Spinal cord (tissue), 10 donors: ENCODE results near the gene PPAN. TPM values are rescaled to one million over a fixed set of nuclear protein-coding genes. Genes with fewer than 3 reads are reported as not detected.

Source experiments
- DNase-seq, 6 donors: peaks; one replicate each; pipeline versions ENCODE4 v3.0.0 to v3.0.0-alpha.2; 2013 to 2015; ENCODE audit warnings: low spot score in 6 of 6, low read depth in 4 of 6
- H3K27ac ChIP-seq: one replicate; pipeline ENCODE4 v1.5.1; 2013; ENCODE audit warnings: low read depth, low read length, control low read depth
- H3K27me3 ChIP-seq: one replicate; pipeline ENCODE4 v1.6.1; 2013; ENCODE audit warnings: low read length; ENCODE audit not compliant: control insufficient read depth, insufficient read depth
- H3K36me3 ChIP-seq: one replicate; pipeline ENCODE4 v1.6.1; 2013; ENCODE audit warnings: low read length; ENCODE audit not compliant: control insufficient read depth, insufficient read depth
- H3K4me1 ChIP-seq: one replicate; pipeline ENCODE4 v1.6.1; 2013; ENCODE audit warnings: low read length; ENCODE audit not compliant: control insufficient read depth, insufficient read depth
- H3K4me3 ChIP-seq: one replicate; pipeline ENCODE4 v1.5.1; 2013; ENCODE audit warnings: low read depth, low read length, control low read depth
- H3K9me3 ChIP-seq: one replicate; pipeline ENCODE4 v1.6.1; 2013; ENCODE audit warnings: low read length; ENCODE audit not compliant: control insufficient read depth, insufficient read depth
- WGBS: methylation state at CpG from one replicate; pipeline ENCODE4 v1.1.5; 2013; ENCODE audit warnings: missing lambda C conversion rate; ENCODE audit not compliant: insufficient coverage; 5-methylcytosine and 5-hydroxymethylcytosine counted together
- polyA plus RNA-seq, 2 donors: library from polyadenylated mRNA; unstranded; fragments of 120-200 nt; gene quantifications; one replicate each; pipeline ENCODE4 v1.2.1, GENCODE V29; 2013; ENCODE audit not compliant: insufficient read length in 2 of 2
- total RNA-seq, 2 donors: library from RNA; depleted of rRNA in 1 of 2; stranded (reverse); fragments of 120-200 nt in 1 of 2; fragments of >200 nt in 1 of 2; gene quantifications; one replicate each; pipeline versions ENCODE4 v1.2.3 to v1.2.4, GENCODE V29; 2013 to 2014
- donor health status: healthy.

PPAN gene
- total and polyA plus RNA-seq, 4 donors = 16.0 to 43.3 (median 28.5) TPM

GRCh38 chr19:10091895-10092641 is 14.1 kb upstream of the PPAN start:
- no peaks in the 10 kb centered on the region for H3K27me3 ChIP-seq
- 84% methylated on average over 11 of the region's 13 CpGs for WGBS
- H3K4me3 ChIP-seq = no peak overlapping the region

GRCh38 chr19:10092648-10093294 is 13.4 kb upstream of the PPAN start:
- Histone ChIP-seq H3K9me3 (no peaks in the 10 kb centered on the region), H3K27me3 (no peaks in the 10 kb centered on the region), H3K36me3 (peaks cover 37% of the 10 kb centered on the region), H3K4me1 (peaks cover 14% of the 10 kb centered on the region), H3K27ac (no peak overlapping the region), H3K4me3 (no peak overlapping the region)
- no peak for DNase-seq
- 66% methylated on average over 5 of the region's 9 CpGs for WGBS

More at GRCh38 chr19:10091895-10092641, 14.1 kb upstream of the PPAN start:
- Histone ChIP-seq H3K9me3 (no peaks in the 10 kb centered on the region), H3K27ac (no peak overlapping the region), H3K4me1 (peaks cover 14% of the 10 kb centered on the region), H3K36me3 (peaks cover 37% of the 10 kb centered on the region)
- DNase-seq = no peak

DNA sequence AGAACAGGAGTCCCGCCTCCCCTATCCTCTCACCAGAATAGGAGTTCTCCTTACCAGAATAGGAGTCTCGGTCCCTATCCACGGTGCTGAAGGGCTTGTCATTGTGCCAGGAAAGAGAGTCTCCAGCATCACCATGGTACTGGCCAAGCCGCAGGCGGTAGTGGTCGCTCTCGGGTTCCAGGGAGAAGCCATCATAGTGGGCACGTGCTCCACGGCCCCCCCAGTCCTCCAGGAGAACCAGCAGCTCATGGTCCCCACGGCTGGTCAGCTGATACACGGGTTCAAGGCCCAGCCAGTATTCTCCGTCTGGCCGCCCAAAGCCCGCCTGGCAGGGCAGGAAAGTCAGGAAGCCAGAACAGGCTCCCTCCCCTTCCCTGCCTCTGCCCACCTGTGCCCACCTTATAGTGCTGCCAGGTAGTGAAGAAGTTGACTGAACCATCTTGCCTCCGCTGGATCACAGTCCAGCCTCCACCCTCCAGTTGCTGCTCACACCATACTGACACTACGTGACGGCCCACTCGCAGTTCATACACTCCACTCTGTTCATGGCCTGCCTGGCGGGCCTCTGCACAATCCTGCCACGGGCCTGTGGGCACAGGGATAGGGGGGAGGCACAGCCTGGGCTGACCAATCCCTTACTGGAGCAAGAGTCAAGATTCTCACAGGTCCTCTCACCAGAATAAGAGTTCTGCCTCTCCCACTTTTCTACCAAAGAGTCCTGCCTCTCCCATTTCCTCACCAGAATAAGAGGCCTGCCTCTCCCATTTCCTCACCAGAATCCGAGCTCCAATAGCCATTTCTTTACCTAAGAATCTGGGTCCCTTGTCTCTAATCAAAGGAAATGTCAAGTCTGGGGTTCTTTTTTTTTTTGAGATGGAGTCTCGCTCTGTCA is 12.6 kb upstream of the PPAN start:
- Histone ChIP-seq H3K27ac (no peak overlapping the region), H3K27me3 (no peaks in the 10 kb centered on the region), H3K9me3 (no peaks in the 10 kb centered on the region), H3K4me3 (no peak overlapping the region), H3K36me3 (peaks cover 37% of the 10 kb centered on the region), H3K4me1 (peaks cover 14% of the 10 kb centered on the region)
- DNase-seq = no peak
- WGBS = 75% methylated on average over 15 of the region's 22 CpGs

- H3K36me3 ChIP-seq = peaks cover 25% of the 10 kb centered on the region
- no peak for DNase-seq
- H3K27me3 ChIP-seq = no peaks in the 10 kb centered on the region
- peak overlapping the region; percentile 71 for H3K27ac ChIP-seq
- WGBS = 19% methylated on average over 4 of the region's 7 CpGs
- H3K9me3 ChIP-seq = no peaks in the 10 kb centered on the region
- H3K4me3 ChIP-seq = peak overlapping the region; percentile 37
- peaks cover 14% of the 10 kb centered on the region for H3K4me1 ChIP-seq
These were observed 10.6 kb upstream of the PPAN start for GRCh38 chr19:10095622-10095947.

- no peaks in the 10 kb centered on the region for H3K9me3 ChIP-seq
- H3K27me3 ChIP-seq = no peaks in the 10 kb centered on the region
- peak overlapping the region; percentile 41 for H3K4me3 ChIP-seq
- peak overlapping the region; percentile 71 for H3K27ac ChIP-seq
- peak; percentile 76 to 97 (median 86) for DNase-seq
- H3K4me1 ChIP-seq = peaks cover 14% of the 10 kb centered on the region
- WGBS = under 1% methylated on average over 97 of the region's 97 CpGs
- peaks cover 23% of the 10 kb centered on the region for H3K36me3 ChIP-seq
These were observed 10.1 kb upstream of the PPAN start for GRCh38 chr19:10095948-10096614.

GRCh38 chr19:10096615-10096963 is 9.6 kb upstream of the PPAN start:
- no peaks in the 10 kb centered on the region for H3K27me3 ChIP-seq
- peak overlapping the region; percentile 41 for H3K4me3 ChIP-seq
- peaks cover 18% of the 10 kb centered on the region for H3K36me3 ChIP-seq
- H3K4me1 ChIP-seq = peaks cover 14% of the 10 kb centered on the region
- no peaks in the 10 kb centered on the region for H3K9me3 ChIP-seq
- H3K27ac ChIP-seq = no peak overlapping the region
- no peak for DNase-seq
- 33% methylated on average over 25 of the region's 26 CpGs for WGBS

DNA sequence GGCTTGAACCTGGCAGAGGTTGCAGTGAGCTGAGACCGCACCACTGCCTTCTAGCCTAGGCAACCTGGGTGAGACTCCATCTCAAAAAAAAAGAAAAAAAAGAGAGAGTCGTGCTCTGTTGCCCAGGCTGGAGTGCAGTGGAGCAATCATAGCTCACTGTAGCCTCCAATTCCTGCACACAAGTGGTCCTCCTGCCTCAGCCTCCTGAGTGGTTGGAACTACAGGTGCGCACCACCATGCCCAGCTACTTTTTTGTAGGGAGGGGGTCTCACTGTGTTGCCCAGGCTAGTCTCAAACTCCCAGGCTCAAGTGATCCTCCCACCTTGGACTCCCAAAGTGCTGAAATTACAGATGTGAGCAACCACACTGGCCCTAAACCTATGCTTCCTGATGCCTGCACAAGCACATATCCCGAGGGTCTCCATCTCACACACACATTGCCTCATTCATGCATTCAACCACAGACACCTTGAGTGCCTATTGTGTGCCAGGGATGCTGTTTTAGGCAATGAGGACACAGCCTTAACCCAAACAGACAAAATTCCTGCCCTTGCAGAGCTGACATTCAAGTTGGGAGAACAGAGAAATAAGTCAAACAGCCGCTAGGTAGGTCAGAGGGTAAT is 5.9 kb upstream of the PPAN start:
- no peaks in the 10 kb centered on the region for H3K27me3 ChIP-seq
- DNase-seq = no peak
- 87% methylated on average over 3 of the region's 5 CpGs for WGBS

DNA sequence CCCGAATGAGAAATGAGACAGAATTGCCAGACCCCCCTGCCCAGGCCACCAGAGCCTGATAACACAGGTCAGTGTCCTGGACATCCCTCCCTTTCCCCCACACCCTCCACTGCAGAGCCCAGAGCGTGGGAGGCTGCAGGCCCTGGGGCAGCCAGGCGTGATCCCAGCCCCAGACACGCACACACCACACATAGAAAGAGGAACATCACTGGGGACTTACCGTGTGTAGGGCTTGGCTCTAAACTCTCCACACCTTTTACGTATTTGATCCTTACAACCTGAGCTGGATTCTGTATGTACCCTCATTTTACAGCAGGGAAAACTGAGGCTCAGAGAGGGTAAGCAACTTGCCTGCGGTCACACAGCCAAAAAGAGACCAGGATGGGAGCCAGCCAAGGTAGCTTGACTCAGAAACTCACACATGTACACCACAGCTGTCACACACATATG is 3.4 kb upstream of the PPAN start:
- H3K27me3 ChIP-seq = no peaks in the 10 kb centered on the region
- no peak for DNase-seq
- no peaks in the 10 kb centered on the region for H3K9me3 ChIP-seq
- no peak overlapping the region for H3K27ac ChIP-seq
- WGBS = 83% methylated on average over 6 of the region's 7 CpGs
- H3K4me1 ChIP-seq = peaks cover 18% of the 10 kb centered on the region
- no peak overlapping the region for H3K4me3 ChIP-seq
- peaks cover 6% of the 10 kb centered on the region for H3K36me3 ChIP-seq

More for the DNA sequence above, 5.9 kb upstream of the PPAN start:
- Histone ChIP-seq H3K27ac (no peak overlapping the region), H3K36me3 (no peaks in the 10 kb centered on the region), H3K9me3 (no peaks in the 10 kb centered on the region), H3K4me3 (no peak overlapping the region), H3K4me1 (peaks cover 14% of the 10 kb centered on the region)

DNA sequence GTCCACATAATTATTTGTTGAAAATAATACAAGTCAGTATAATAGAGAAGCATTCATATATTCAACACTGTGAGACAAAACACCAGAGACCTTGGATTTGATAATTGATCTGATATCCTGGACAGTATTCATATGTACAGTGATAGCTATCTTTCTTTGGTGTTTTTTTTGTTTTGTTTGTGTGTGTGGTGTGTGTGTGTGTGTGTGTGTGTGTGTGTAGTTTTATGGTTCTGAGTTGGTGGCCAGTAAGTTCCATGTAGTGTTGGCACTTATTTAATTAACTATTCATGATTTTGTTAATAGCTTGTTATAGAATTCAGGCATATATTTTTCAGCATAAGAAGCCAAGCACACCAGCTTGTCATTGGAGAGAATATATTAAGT is 2.0 kb upstream of the PPAN start:
- Histone ChIP-seq H3K4me1 (peaks cover 18% of the 10 kb centered on the region), H3K36me3 (peaks cover 19% of the 10 kb centered on the region), H3K9me3 (no peaks in the 10 kb centered on the region), H3K27me3 (no peaks in the 10 kb centered on the region), H3K4me3 (no peak overlapping the region), H3K27ac (no peak overlapping the region)
- DNase-seq = no peak
